GM18867 (cell line): Measurements from ENCODE around the gene CNGA3.
"Not testable (repeated sequence)": the region's sequence is repeated elsewhere in the genome, so short reads cannot be mapped to it uniquely, and the experiment has no call there.

Experiments used
- ATAC-seq: cut with Tn5 transposase; IDR thresholded peaks from one replicate; pipeline ENCODE4 v1.9.1; 2021; ENCODE audit warnings: mild to moderate bottlenecking, moderate library complexity; ENCODE audit not compliant: unreplicated experiment

CNGA3 gene

GRCh38 chr2:98346311-98347236, at the start of gene CNGA3:
Gene CNGA3, plus strand, starts transcription at chr2:98346456. Its CDS starts 23,520 bp downstream, at chr2:98369976.
- no peak for ATAC-seq

GRCh38 chr2:98297817-98298682, 48.2 kb upstream of the CNGA3 start:
- ATAC-seq, result no peak

GRCh38 chr2:98298683-98299164, 47.5 kb upstream of the CNGA3 start:
- ATAC-seq, result no peak

- ATAC-seq, result no peak
These were observed 46.9 kb upstream of the CNGA3 start for GRCh38 chr2:98299211-98299905.

GRCh38 chr2:98300141-98300874, 45.9 kb upstream of the CNGA3 start:
- ATAC-seq, result no peak

GRCh38 chr2:98301469-98301868, 44.8 kb upstream of the CNGA3 start:
- no peak for ATAC-seq

- ATAC-seq, result not testable (repeated sequence)
These were observed 39.0 kb upstream of the CNGA3 start for GRCh38 chr2:98307131-98307696.

GRCh38 chr2:98308068-98308467, 38.2 kb upstream of the CNGA3 start:
- no peak for ATAC-seq

- no peak for ATAC-seq
These were observed 37.7 kb upstream of the CNGA3 start for GRCh38 chr2:98308532-98308931.

- no peak for ATAC-seq
These were observed 36.7 kb upstream of the CNGA3 start for GRCh38 chr2:98309580-98309979.

GRCh38 chr2:98310010-98310409, 36.2 kb upstream of the CNGA3 start:
- ATAC-seq, result no peak

GRCh38 chr2:98311090-98311489, 35.2 kb upstream of the CNGA3 start:
- no peak for ATAC-seq

- no peak for ATAC-seq
These were observed 34.3 kb upstream of the CNGA3 start for GRCh38 chr2:98311771-98312545.

GRCh38 chr2:98313492-98314250, 32.6 kb upstream of the CNGA3 start:
- no peak for ATAC-seq

- no peak for ATAC-seq
These were observed 32.0 kb upstream of the CNGA3 start for GRCh38 chr2:98314251-98314650.

- ATAC-seq, result no peak
These were observed 30.3 kb upstream of the CNGA3 start for GRCh38 chr2:98315957-98316356.

GRCh38 chr2:98317214-98317613, 29.0 kb upstream of the CNGA3 start:
- ATAC-seq, result no peak

- ATAC-seq, result not testable (repeated sequence)
These were observed 26.1 kb upstream of the CNGA3 start for GRCh38 chr2:98320171-98320570.
